Vagina (tissue), 2 donors: Measurements from ENCODE around the gene COL24A1.

Experiments used
- POLR2A ChIP-seq, 2 donors: fragments of 450-650 bp; IDR thresholded peaks; one replicate each; pipeline ENCODE4 v1.6.1; 2017; ENCODE audit warnings: antibody characterized with exemption in 2 of 2, mild to moderate bottlenecking in 2 of 2, moderate library complexity in 2 of 2
- POLR2AphosphoS5 ChIP-seq, 2 donors: sonication (generic); formaldehyde crosslinking; IDR thresholded peaks; one replicate each; pipeline ENCODE4 v1.9.0; 2017; ENCODE audit warnings: antibody characterized with exemption in 2 of 2, mild to moderate bottlenecking in 2 of 2, low read depth in 1 of 2; ENCODE audit not compliant: insufficient read depth in 1 of 2
- TF ChIP-seq, protein P1 (sequence below), 3 experiments: fragments of 450-650 bp in 2 of 3; fragments of 200-600 bp in 1 of 3; sonication (generic) in 1 of 3; IDR thresholded peaks; one replicate each; pipeline ENCODE4 v1.5.1; 2017 to 2019; ENCODE audit warnings: antibody characterized with exemption in 3 of 3, mild to moderate bottlenecking in 2 of 3, moderate library complexity in 2 of 3

DNA sequence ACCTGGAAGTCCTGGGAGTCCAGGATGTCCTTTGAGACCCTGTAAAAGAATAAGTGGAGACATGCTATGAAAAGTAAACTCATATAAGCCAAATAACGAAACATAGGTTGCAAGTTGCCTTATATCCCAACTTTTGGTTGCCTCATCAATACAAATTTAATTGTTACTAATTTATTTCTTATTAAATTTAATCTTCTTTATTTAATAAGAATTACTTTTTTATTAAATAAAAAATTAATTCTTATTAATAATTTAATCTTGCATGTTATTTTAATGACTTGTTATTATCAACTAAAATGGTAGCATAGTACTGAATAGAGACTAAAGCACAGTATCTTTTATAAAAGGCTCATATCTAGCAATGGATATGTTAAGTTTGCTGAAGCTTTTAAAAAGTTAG, 92.9 kb downstream of the COL24A1 start:
- TF ChIP-seq POLR2A (IDR thresholded peaks at IDR 0.05), result no peak
- TF ChIP-seq, protein P1, sequence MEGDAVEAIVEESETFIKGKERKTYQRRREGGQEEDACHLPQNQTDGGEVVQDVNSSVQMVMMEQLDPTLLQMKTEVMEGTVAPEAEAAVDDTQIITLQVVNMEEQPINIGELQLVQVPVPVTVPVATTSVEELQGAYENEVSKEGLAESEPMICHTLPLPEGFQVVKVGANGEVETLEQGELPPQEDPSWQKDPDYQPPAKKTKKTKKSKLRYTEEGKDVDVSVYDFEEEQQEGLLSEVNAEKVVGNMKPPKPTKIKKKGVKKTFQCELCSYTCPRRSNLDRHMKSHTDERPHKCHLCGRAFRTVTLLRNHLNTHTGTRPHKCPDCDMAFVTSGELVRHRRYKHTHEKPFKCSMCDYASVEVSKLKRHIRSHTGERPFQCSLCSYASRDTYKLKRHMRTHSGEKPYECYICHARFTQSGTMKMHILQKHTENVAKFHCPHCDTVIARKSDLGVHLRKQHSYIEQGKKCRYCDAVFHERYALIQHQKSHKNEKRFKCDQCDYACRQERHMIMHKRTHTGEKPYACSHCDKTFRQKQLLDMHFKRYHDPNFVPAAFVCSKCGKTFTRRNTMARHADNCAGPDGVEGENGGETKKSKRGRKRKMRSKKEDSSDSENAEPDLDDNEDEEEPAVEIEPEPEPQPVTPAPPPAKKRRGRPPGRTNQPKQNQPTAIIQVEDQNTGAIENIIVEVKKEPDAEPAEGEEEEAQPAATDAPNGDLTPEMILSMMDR (IDR thresholded peaks at IDR 0.05), result no peak
- TF ChIP-seq POLR2AphosphoS5 (IDR thresholded peaks at IDR 0.05; ENCODE audit: insufficient read depth in 1 of 2, low read depth in 1 of 2), result no peak
